ENCODE data around the gene TEX30. TPM values are rescaled to one million over a fixed set of nuclear protein-coding genes. Genes with fewer than 3 reads are reported as not detected.

Gene TEX30
- total RNA-seq, 1 experiment from 2014 or later, result 8.9 TPM

GRCh38 chr13:102763741-102764140 lies 9.8 kb downstream of the TEX30 start:
- no peak for TF ChIP-seq NFATC4 (CRISPR knock-in tag; IDR thresholded peaks at IDR 0.05)
- no peak for TF ChIP-seq ZNF416 (CRISPR knock-in tag; IDR thresholded peaks at IDR 0.05)
- no peak for TF ChIP-seq ZSCAN18 (CRISPR knock-in tag; IDR thresholded peaks at IDR 0.05)
- TF ChIP-seq CREM (CRISPR knock-in tag; IDR thresholded peaks at IDR 0.05), result no peak
- no peak for TF ChIP-seq TEAD1 (CRISPR knock-in tag; IDR thresholded peaks at IDR 0.05)
- no peak for TF ChIP-seq ZNF396 (CRISPR knock-in tag; IDR thresholded peaks at IDR 0.05; ENCODE audit: borderline replicate concordance)
- TF ChIP-seq RORB (CRISPR knock-in tag; IDR thresholded peaks at IDR 0.05), result no peak
- no peak for TF ChIP-seq ZNF317 (CRISPR knock-in tag; IDR thresholded peaks at IDR 0.05; ENCODE audit: borderline replicate concordance, low read depth)
- no peak for TF ChIP-seq E2F4 (CRISPR knock-in tag; IDR thresholded peaks at IDR 0.05; ENCODE audit: borderline replicate concordance, low read depth)
- no peak for TF ChIP-seq MLX (CRISPR knock-in tag; IDR thresholded peaks at IDR 0.05)
- no peak for TF ChIP-seq GRHL2 (CRISPR knock-in tag; IDR thresholded peaks at IDR 0.05; ENCODE audit: insufficient replicate concordance, severe bottlenecking)
- ATAC-seq, result peak; percentile 48
- Mint-ChIP-seq H3K36me3 (no peaks in the 10 kb centered on the region), H3K9me3 (no peaks in the 10 kb centered on the region), H3K27me3 (ENCODE audit: low read depth) (no peaks in the 10 kb centered on the region; the same call in 1 of the 2 replicates), H3K4me3 (no peak overlapping the region), H3K4me1 (peaks cover 6% of the 10 kb centered on the region; the same call in 1 of the 2 replicates), H3K27ac (no peak overlapping the region)
- ChIA-PET CTCF (no interaction called here), POLR2A (no interaction called here)
- no peak for DNase-seq (ENCODE audit: low spot score)

GRCh38 chr13:102761071-102761470 lies 12.5 kb downstream of the TEX30 start:
- H3K27ac Mint-ChIP-seq, result no peak overlapping the region
- ATAC-seq (peak; percentile 55), DNase-seq (ENCODE audit: low spot score) (no peak)
- CTCF ChIA-PET, result interaction anchor here (0.8 kb wide), 1 partner anchor 39 kb away, joined by 3 read pairs; no protein-coding TSS in a partner anchor
- no peak overlapping the region for H3K4me3 Mint-ChIP-seq
- H3K4me1 Mint-ChIP-seq, result peaks cover 6% of the 10 kb centered on the region; the same call in 1 of the 2 replicates
- TF ChIP-seq ESRRA (CRISPR knock-in tag; IDR thresholded peaks at IDR 0.05; ENCODE audit: borderline replicate concordance), result no peak
- POLR2A ChIA-PET, result interaction anchor here (0.5 kb wide), 1 partner anchor 34 kb away, joined by 4 read pairs; no protein-coding TSS in a partner anchor
- no peaks in the 10 kb centered on the region; the same call in 1 of the 2 replicates for H3K27me3 Mint-ChIP-seq (ENCODE audit: low read depth)
- no peaks in the 10 kb centered on the region for H3K9me3 Mint-ChIP-seq
- no peaks in the 10 kb centered on the region for H3K36me3 Mint-ChIP-seq

- H3K4me1 Mint-ChIP-seq, result peaks cover 6% of the 10 kb centered on the region; the same call in 1 of the 2 replicates
- no peaks in the 10 kb centered on the region; the same call in 1 of the 2 replicates for H3K27me3 Mint-ChIP-seq (ENCODE audit: low read depth)
- ChIA-PET POLR2A (no interaction called here), CTCF (no interaction called here)
- ATAC-seq (no peak), DNase-seq (ENCODE audit: low spot score) (no peak)
- no peaks in the 10 kb centered on the region for H3K9me3 Mint-ChIP-seq
- TF ChIP-seq JAZF1 (CRISPR knock-in tag; IDR thresholded peaks at IDR 0.05) (no peak), NFATC4 (CRISPR knock-in tag; IDR thresholded peaks at IDR 0.05) (no peak), CBFB (CRISPR knock-in tag; IDR thresholded peaks at IDR 0.05; ENCODE audit: low read depth) (no peak), OVOL2 (CRISPR knock-in tag; IDR thresholded peaks at IDR 0.05; ENCODE audit: borderline replicate concordance) (no peak)
- no peaks in the 10 kb centered on the region for H3K36me3 Mint-ChIP-seq
- no peak overlapping the region for H3K27ac Mint-ChIP-seq
- no peak overlapping the region for H3K4me3 Mint-ChIP-seq
Observed at GRCh38 chr13:102758842-102759241, 14.7 kb downstream of the TEX30 start.

GRCh38 chr13:102757006-102757405 lies 16.6 kb downstream of the TEX30 start:
- ATAC-seq, result no peak
- Mint-ChIP-seq H3K27me3 (ENCODE audit: low read depth) (no peaks in the 10 kb centered on the region; the same call in 1 of the 2 replicates), H3K27ac (no peak overlapping the region), H3K4me1 (peaks cover 6% of the 10 kb centered on the region; the same call in 1 of the 2 replicates), H3K36me3 (0 out of 2 replicates have a peak, but pooled peaks cover 2% of the 10 kb centered on the region), H3K4me3 (no peak overlapping the region), H3K9me3 (peaks cover 9% of the 10 kb centered on the region)
- no peak for DNase-seq (ENCODE audit: low spot score)
- ChIA-PET POLR2A (no interaction called here), CTCF (interaction anchor here (1.4 kb wide), 1 partner anchor 43 kb away, joined by 3 read pairs; no protein-coding TSS in a partner anchor)
- TF ChIP-seq NR3C1 (CRISPR knock-in tag; conservative IDR thresholded peaks at IDR 0.05; ENCODE audit: low read depth) (no peak), ERG (CRISPR knock-in tag; IDR thresholded peaks at IDR 0.05) (no peak), ZNF121 (CRISPR knock-in tag; IDR thresholded peaks at IDR 0.05) (no peak), E2F5 (CRISPR knock-in tag; IDR thresholded peaks at IDR 0.05) (no peak), ZNF425 (CRISPR knock-in tag; conservative IDR thresholded peaks at IDR 0.05) (no peak), ESRRA (CRISPR knock-in tag; IDR thresholded peaks at IDR 0.05; ENCODE audit: borderline replicate concordance) (no peak), FOXP1 (CRISPR knock-in tag; IDR thresholded peaks at IDR 0.05; ENCODE audit: borderline replicate concordance) (no peak), NR2C2 (CRISPR knock-in tag; IDR thresholded peaks at IDR 0.05) (no peak), PRRX2 (CRISPR knock-in tag; IDR thresholded peaks at IDR 0.05) (no peak)

All from WTC11 (cell line).